ES-I3 (cell line): ENCODE measurements around the gene CCDC190.
"Not testable (repeated sequence)": the region's sequence is repeated elsewhere in the genome, so short reads cannot be mapped to it uniquely, and the experiment has no call there.

Source experiments
- H3K36me3 ChIP-seq: 2 replicates; pipeline ENCODE4 v1.6.1; 2013; ENCODE audit warnings: mild to moderate bottlenecking, low read length, control low read depth, moderate library complexity; ENCODE audit not compliant: insufficient read depth
- H3K4me1 ChIP-seq: 2 replicates; pipeline ENCODE4 v1.6.1; 2013; ENCODE audit warnings: mild to moderate bottlenecking, control low read depth, low read length; ENCODE audit not compliant: insufficient read depth
- H3K9ac ChIP-seq: 2 replicates; pipeline ENCODE4 v1.6.1; 2013; ENCODE audit warnings: low read depth, mild to moderate bottlenecking, low read length, moderate library complexity
- H3K9me3 ChIP-seq: 2 replicates; pipeline ENCODE4 v1.6.1; 2013; ENCODE audit warnings: mild to moderate bottlenecking, low read length, moderate library complexity; ENCODE audit not compliant: control insufficient read depth, insufficient read depth

Gene CCDC190

GRCh38 chr1:162832470-162832869 lies 28.5 kb downstream of the CCDC190 start:
- H3K36me3 ChIP-seq, result no peaks in the 10 kb centered on the region
- no peaks in the 10 kb centered on the region for H3K9me3 ChIP-seq
- no peak overlapping the region for H3K9ac ChIP-seq
- H3K4me1 ChIP-seq, result no peaks in the 10 kb centered on the region

GRCh38 chr1:162829268-162829667 lies 31.7 kb downstream of the CCDC190 start:
- H3K36me3 ChIP-seq, result no peaks in the 10 kb centered on the region
- 0 out of 2 replicates have a peak, but pooled peaks cover under 1% of the 10 kb centered on the region for H3K4me1 ChIP-seq
- H3K9ac ChIP-seq, result no peak overlapping the region
- H3K9me3 ChIP-seq, result no peaks in the 10 kb centered on the region

GRCh38 chr1:162823771-162824525 lies 37.0 kb downstream of the CCDC190 start:
- Histone ChIP-seq H3K9ac (no peak overlapping the region), H3K9me3 (no peaks in the 10 kb centered on the region), H3K36me3 (no peaks in the 10 kb centered on the region), H3K4me1 (peaks cover 15% of the 10 kb centered on the region; the same call in 1 of the 2 replicates)

GRCh38 chr1:162823231-162823630 lies 37.7 kb downstream of the CCDC190 start:
- Histone ChIP-seq H3K36me3 (no peaks in the 10 kb centered on the region), H3K9ac (peak overlapping the region; percentile 61; the same call in 1 of the 2 replicates), H3K9me3 (no peaks in the 10 kb centered on the region)

GRCh38 chr1:162822391-162823200 lies 38.4 kb downstream of the CCDC190 start:
- H3K9ac ChIP-seq, result peak overlapping the region; percentile 61
- H3K9me3 ChIP-seq, result no peaks in the 10 kb centered on the region
- no peaks in the 10 kb centered on the region for H3K36me3 ChIP-seq
- H3K4me1 ChIP-seq, result peaks cover 15% of the 10 kb centered on the region; the same call in 1 of the 2 replicates

More at GRCh38 chr1:162823231-162823630, 37.7 kb downstream of the CCDC190 start:
- H3K4me1 ChIP-seq, result peaks cover 15% of the 10 kb centered on the region; the same call in 1 of the 2 replicates

GRCh38 chr1:162818666-162819065 lies 42.3 kb downstream of the CCDC190 start:
- H3K9ac ChIP-seq, H3K4me1 ChIP-seq, H3K36me3 ChIP-seq, H3K9me3 ChIP-seq: not testable (repeated sequence)

GRCh38 chr1:162818136-162818535 lies 42.8 kb downstream of the CCDC190 start:
- H3K9ac ChIP-seq, H3K4me1 ChIP-seq, H3K36me3 ChIP-seq, H3K9me3 ChIP-seq: not testable (repeated sequence)

GRCh38 chr1:162812357-162812756 lies 48.6 kb downstream of the CCDC190 start:
- not testable (repeated sequence) for H3K9ac ChIP-seq, H3K36me3 ChIP-seq, H3K9me3 ChIP-seq, H3K4me1 ChIP-seq

- H3K4me1 ChIP-seq, H3K9ac ChIP-seq, H3K36me3 ChIP-seq, H3K9me3 ChIP-seq: not testable (repeated sequence)
Measured at GRCh38 chr1:162807503-162807902, 53.5 kb downstream of the CCDC190 start.
